Left lobe of liver (tissue), 2 donors: ENCODE data around the gene JAG2. TPM values are rescaled to one million over a fixed set of nuclear protein-coding genes. Genes with fewer than 3 reads are reported as not detected.

Experiments
- ATAC-seq: fragments of 200-7000 bp; cut with Tn5 transposase; one replicate; pipeline ENCODE4 v1.9.1; 2020; ENCODE audit warnings: mild to moderate bottlenecking, moderate library complexity
- DNase-seq: peaks from one replicate; pipeline ENCODE4 v3.0.0-alpha.2; 2020; ENCODE audit warnings: low spot score
- total RNA-seq: library from RNA; stranded (reverse); gene quantifications from one replicate; pipeline ENCODE4 v1.2.1, GENCODE V29; 2021
- donor health status: DM: no; HTN: no; CAD: no; lungs with moderate emphysema.
- donor health status: DM: no; HTN: yes; CAD: no.

JAG2 gene
- total RNA-seq, 1 donor from 2014 or later, result 1.3 TPM

DNA sequence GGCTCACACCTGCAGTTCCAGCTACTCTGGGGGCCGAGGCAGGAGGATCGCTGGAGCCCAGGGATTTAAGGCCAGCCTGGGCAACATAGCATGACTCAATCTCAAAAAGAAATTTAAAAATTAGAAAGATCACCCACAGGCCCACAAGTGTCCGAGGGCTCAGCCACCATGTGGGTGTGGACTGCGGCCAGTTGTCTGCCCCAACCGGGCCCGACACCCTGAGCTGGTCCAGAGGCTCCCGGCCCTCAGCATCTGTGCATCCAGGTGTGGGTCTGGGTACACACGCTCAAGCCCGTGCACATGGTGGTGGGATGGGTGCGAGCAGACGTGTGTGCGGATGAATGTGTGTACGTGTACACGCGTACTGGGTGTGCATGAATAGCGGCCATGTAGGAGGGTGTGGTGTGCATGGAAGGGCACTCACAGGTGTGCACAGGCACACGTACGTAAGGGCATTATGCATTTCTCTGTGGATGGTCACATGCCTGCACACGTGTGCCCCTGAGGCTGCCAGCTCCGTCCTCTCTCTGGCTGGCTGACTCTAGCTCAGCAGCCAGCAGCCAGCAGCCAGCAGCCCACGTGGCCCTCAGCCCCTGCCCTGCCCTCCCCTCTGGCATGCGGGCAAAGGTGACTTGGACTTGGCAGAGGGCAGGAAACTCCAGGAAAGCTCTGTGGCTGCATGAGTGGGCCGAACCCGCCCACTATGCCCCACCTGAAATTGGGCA is 35.8 kb upstream of the JAG2 start:
- peak; percentile 96 for DNase-seq
- peak; percentile 80 for ATAC-seq

GRCh38 chr14:105203701-105204100 is 35.1 kb upstream of the JAG2 start:
- DNase-seq (no peak), ATAC-seq (no peak)

DNA sequence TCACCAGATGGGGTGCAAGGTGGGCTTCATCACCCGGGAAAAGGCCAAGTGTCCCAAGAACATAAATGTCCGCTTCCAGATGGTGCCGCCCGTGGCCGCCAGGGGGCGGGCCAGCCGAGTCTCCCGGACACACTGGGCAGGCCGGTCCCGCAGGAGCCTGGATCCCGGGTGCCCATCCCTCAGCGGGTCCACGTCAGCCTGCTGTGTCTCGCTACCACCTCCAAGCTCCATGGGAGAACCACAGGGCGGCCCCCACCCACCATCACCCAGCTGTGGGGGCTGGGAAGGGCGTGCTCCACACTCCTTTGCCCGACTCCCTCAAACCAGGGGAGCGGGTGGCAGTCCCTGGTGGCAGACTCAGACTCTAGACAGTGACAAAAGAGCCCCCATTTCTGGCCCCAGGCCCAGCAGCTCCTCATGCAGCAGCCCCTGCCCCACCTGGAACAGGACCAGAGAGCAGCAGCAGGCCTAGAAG is 34.5 kb upstream of the JAG2 start:
- DNase-seq (peak; percentile 81), ATAC-seq (peak; percentile 60)

DNA sequence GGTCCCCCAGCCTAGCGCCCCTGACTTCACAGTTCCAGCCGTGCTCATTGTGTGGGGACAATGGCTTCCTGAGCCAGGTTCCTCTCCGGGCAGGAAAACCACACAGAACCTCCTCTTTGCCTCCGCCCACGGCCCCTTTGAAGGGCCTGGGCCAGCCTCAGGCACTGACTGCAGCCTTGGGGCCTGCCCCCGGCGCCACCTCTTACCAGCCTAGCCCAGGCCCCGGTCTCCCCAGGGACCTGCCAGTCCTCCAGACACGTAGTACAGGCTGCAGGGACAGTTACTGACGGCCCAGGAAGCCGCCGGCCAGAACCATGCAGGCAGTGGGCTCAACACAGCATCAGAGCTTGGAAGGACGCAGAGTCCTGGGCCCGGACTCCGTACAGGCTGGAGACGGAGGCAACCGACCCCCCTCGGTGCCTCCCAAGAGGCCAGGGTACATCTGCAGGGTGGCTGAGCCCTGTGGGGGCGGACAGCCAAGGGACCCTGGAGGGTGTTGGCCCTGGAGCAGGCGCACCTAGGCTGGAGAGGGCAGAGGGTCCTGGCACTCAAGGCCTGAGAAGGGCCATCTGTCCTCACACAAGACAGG is 33.4 kb upstream of the JAG2 start:
- no peak for ATAC-seq
- no peak for DNase-seq

DNA sequence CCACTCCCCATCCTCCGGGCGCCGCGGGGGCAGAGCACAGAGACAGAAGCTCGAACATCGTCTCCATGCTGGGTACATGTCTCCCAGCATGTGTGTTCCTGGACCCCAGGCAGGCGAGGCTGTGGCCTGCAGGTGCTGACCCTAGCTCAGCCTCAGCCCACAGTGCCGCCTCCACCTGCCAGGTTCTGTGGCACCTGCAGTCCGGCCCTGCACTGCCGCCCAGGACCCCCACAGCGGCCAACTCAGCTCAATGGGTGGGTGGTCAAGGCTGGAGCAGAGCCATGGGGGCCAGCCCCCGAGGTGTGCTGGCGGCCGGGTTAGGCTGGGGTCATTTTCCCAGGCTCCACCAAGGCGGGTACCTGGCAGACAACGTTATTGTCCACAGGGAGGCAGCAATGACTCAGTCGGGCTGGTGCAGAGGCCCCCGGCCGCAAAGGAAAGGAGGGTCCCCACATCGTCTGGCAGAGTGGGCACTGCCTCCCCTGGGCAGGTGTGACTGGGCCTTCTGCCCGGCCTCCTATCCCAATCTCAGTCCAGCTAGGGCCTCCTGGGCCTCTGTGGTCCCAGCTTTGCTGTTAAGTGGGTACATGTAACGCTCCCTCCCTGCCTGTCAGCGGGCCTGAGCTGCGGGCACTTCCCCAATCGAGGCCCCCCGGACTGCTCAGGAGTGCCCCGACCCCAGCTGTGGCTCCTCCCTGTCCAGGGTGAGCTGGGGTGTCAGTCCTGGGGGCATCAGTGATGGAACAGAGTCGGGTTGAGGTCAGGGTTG is 32.8 kb upstream of the JAG2 start:
- DNase-seq (no peak), ATAC-seq (no peak)

GRCh38 chr14:105200641-105201040 is 32.1 kb upstream of the JAG2 start:
- DNase-seq (no peak), ATAC-seq (no peak)

DNA sequence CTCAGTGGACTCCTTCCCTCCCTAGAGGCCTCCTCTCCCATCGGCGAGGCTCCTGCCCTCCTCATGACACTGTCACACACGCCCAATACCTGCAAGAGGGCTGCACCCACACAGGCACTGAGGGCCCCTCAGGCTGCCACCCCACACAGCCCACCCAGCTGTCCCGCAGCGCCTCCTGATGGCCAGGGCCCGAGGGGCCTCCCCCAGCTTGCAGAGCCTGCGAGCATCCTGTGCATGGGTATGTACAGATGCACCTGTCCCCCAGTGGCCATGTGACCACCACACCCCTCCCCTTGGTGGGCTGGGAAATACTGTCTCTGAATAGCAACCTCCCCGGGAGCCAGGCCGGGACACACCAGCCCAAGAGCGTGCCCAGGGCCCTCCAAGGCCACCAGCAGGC is 31.5 kb upstream of the JAG2 start:
- DNase-seq (no peak), ATAC-seq (no peak)

- DNase-seq, result no peak
- peak; percentile 4 for ATAC-seq
Measured at GRCh38 chr14:105199093-105199492, 30.5 kb upstream of the JAG2 start.

GRCh38 chr14:105198588-105198987 is 30.0 kb upstream of the JAG2 start:
- no peak for DNase-seq
- ATAC-seq, result no peak

DNA sequence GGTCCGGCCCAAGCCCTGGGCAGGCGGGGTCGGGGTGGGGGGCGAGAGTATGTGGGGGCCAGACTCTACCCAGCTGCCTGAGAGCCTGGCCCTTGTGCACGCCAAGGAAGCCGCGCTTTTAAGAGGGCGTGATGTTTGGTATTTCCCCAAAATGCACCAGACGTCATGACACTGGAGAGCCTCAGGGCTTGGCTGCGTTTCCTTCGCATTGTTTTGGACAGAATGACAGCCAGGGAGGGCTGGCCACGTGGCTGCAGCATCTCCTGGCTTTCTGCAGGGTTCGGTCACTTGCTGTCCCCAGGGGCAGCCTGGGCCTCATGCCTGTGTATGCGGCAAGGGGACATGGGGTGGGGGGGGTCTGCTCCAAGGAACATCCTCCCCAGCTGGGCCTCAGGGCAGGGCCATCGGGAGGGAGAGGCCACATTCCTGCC is 28.6 kb upstream of the JAG2 start:
- peak; percentile 6 for ATAC-seq
- DNase-seq, result no peak

DNA sequence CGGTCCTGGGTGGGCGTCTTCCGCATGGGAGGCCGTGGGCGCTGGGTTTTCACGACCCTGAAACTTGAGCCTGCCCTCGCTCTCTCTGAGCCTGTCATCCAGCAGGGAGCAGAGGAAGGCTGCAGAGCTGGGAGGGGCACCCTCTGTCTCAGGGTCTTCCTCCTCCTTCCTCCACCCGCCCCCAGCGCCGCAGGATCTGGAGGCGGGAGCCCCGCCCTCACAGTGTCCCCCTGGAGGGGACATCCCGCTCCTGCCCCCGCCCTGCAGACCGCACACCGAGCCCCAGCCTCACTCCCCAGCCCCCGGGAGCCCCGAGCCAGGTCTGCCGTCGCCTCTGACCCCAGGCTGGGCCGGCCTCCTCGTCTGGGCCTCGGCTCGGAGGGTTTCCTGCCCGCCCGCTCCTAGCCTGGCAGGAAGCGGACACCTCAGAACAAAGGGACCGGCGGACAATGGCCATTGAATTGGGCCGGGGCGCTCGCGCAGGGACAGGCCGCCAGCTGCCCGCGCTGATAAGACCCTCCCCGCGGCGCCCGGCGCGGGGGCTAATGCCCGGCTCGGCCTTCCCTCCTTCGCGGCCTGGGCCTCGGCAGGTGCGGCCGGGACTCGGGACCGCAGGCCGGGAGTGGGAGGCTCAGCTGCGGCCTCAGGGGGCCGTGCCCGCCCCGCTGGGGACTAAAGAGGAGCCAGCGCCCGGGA is 27.8 kb upstream of the JAG2 start:
- DNase-seq, result no peak
- ATAC-seq, result peak; percentile 35

DNA sequence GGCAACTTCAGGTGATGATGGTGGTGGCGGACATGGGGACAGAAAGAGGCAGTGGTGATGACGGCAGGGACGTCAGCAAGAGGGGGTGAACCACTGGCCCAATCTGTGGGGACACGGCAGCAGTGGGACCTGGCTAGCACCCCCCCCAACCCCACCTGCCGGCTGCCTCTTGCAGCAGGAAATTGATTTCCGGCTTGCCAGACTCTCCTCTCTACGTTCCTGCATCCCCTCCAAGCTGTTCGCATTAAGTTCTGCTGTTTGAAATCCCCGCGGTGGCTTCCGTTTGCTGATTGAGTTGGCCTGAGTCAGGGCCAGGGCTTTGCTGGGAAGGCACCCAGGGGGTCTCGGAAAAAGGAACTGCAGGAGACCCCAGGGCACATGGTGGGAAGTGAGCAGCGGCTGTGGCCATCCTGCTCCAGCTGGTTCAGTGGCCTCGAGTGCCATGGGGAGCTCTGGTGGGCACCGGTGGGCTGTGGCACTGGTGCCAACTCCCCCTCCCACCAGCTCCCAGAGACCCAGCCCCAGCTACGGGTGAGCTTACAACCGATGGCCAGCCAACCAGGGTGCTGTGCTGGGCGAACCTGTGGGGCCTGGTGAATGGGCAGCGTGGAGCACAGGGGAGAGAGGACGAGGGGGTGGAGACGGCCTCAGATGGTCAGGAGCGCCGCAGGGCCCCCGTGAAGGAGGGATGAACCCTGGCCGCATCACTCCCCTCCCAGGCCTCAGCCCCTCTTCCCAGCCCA is 27.1 kb upstream of the JAG2 start:
- DNase-seq (no peak), ATAC-seq (no peak)

- DNase-seq (no peak), ATAC-seq (no peak)
Measured at GRCh38 chr14:105195051-105195450, 26.5 kb upstream of the JAG2 start.

GRCh38 chr14:105193916-105194782 is 25.6 kb upstream of the JAG2 start:
- DNase-seq (no peak), ATAC-seq (no peak)

GRCh38 chr14:105192866-105193731 is 24.5 kb upstream of the JAG2 start:
- no peak for DNase-seq
- ATAC-seq, result no peak

- ATAC-seq (peak; percentile 22), DNase-seq (no peak)
Measured at GRCh38 chr14:105187935-105188524, 19.5 kb upstream of the JAG2 start.

- no peak for DNase-seq
- no peak for ATAC-seq
Measured at GRCh38 chr14:105187116-105187515, 18.5 kb upstream of the JAG2 start.

GRCh38 chr14:105185973-105186372 is 17.4 kb upstream of the JAG2 start:
- no peak for DNase-seq
- ATAC-seq, result no peak
